HG02981 (cell line): Measurements from ENCODE around the gene POGZ.
A peak's percentile ranks its signal among the peaks of the same experiment; 100 is the strongest.
"Not testable (repeated sequence)": the region's sequence is repeated elsewhere in the genome, so short reads cannot be mapped to it uniquely, and the experiment has no call there.

Experiments
- ATAC-seq: cut with Tn5 transposase; IDR thresholded peaks from one replicate; pipeline ENCODE4 v1.9.1; 2021; ENCODE audit warnings: mild to moderate bottlenecking, moderate library complexity; ENCODE audit not compliant: unreplicated experiment

POGZ gene

DNA sequence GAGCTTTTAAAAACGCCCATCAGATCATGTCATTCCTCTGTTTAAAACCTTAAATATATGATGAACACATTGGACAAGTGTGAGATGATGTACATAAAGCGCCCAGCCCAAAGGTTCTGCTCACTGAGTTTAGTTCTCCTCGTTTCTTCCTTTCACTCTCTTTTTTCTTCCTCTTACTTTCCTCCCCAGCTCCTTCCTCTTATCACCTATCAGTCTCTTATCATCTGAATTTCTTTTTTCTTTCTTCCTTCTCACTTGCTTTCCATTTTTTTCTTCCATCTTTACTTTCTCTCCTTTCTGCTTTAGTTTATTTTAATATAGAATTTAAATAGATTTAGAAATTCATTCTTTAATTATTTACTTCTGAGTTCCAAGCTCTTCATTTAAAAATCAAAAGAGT is 17.8 kb upstream of the POGZ start:
- no peak for ATAC-seq

DNA sequence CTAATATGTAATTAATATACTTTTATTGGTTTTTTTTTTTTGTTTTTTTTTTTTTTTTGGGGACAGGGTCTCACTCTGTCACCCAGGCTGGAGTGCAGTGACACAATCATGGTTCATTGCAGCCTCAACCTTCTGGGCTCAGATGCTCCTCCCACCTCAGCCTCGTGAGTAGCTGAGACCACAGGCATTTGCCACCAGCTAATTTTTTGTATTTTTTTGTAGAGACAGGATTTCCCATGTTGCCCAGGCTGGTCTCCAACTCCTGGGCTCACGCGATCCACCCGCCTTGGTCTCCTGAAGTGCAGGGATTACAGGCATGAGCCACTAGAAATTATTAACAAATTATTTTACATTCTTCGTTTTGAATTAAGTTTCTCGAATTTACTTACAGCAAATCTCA is 16.8 kb upstream of the POGZ start:
- ATAC-seq = no peak

DNA sequence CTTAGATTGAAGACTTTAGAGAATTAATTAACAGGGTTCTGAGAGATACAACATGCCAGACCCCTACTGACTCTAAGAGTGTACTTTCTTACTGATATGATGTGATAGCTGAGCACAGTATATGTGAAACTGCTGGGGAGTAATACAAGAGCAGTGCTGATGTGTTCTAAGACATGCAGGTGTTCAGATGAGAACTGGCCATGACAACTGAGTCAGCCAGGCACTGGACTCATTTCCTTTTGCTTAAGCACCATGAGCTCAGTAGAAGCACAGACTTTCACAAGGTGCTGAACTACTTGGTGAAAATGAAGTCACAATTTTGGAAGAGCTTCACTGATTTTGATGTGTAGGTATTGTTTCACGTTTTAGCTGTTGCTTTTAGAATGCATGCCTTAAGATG is 15.9 kb upstream of the POGZ start:
- no peak for ATAC-seq

DNA sequence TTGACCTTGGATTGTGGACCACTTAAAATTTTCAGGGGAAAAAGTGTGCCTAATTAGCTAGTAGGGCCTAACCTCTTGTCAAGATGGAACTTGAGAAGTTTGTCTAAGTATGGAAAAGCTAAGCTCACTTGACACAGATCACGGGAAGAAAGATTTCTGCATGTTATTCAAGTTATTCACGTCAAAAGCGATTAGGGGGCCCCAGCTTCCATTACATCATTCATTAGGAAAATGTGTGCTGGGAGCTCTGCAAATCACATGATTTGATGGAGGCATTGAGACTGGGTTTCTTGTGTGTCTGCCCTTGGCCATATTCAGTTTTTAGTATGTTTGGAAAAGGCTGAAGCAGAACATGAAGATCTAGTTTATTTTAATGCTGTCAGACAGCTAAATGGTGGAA is 15.5 kb upstream of the POGZ start:
- no peak for ATAC-seq

DNA sequence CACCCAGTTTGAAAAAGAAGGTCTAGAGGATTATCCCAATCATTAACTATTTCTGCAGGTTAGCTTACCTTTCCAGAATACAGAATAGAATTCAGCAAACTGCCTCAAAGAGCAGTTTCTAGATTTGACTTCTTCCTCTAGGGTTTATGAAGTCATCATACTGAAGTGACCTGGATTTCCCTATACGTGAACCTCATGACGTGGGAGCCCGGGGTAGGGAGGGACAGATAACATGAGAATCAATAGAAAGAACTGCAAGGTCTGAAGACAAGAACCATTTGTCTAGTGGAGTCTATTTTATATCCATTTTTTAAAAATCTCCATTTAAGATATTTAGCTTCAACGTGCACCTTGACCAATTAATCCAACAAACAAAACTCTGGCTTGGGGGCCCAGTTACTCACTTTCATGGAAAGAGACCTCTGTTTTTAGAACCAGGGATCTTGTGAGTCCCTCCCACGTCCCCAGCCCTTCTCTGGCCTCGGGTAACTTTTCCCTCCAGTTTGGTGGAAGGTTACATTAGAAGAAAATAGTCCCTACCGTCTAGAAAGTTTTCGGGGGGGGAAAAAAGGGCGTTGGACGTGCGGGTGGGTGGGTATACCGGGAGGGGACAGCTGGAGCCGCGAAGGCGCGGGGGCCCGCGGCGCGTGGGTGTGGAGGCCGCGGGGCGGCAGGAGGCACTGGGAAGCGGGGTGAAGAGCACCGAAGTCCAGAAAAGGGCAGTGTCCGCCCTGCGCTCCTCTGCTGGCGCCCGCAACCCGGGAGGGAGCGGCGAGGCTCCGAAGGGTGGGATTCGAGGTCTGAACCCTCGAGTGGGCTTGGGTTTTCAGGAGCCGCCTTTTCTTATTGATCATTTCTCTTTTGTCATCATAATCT is 13.8 kb upstream of the POGZ start:
- no peak for ATAC-seq

DNA sequence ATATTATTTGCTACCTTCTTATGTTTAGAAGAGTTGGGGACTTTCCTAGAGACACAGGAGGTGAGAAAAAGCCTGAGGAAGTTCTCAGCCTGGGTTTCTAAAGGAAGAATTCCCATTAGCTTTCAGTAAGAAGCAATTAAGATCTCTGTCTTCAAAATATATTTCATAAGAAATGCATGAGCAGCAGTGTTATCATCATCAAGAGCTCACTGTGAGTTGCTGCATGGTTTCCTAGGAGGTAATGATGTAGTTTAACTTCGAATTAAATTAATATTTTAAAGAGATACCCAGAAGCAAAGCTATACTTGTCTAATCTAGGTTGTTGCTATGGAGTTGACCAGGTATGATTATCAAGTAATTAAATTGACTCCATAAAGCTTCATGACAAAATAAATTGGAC is 5.7 kb upstream of the POGZ start:
- ATAC-seq = no peak

DNA sequence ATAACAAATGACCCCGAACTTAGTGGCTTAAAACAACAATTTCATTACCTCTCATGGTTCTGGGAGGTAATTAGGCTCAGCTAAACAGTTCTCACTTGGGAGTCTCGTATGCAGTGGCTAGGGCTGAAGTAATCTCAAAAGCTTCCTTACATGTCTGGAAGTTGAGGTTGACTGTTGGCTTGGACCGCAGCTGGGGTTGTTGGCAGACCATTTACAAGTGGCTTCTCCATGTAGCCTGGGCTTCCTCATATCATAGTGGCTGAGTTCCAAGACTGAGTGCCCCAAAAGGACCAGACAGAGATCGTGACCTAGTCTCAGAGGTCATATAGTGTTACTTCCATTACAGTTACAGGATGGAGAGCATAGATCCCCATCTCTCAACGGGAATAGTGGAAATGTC is 2.4 kb upstream of the POGZ start:
- ATAC-seq = no peak

DNA sequence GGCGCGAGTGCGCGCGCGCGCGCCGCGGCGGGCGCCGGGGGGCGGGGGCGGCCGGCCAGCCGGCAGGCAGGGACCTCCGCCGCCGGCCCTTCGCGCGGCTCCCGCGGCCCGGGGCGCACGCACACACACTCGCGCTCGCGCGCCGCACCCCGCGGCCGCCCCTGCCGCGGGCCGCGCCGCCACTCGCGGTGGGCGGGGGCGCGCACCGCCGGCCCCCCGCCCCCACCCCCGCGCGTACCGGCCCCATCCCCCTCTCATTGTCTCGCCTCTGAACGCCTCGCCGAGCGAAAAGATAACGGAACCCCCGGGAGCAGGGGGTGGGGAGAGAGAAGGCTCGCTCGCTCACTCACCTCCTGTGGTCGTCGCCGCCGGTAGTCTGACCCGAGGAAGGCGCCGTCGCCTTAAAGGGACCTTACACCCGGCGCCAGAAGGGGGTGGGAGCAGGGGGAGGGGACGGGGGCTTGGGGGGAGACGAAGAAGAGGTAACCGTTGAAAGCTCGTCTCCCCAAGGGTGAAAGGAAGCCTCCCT is 428 bp downstream of the POGZ start:
- peak; percentile 27 for ATAC-seq

DNA sequence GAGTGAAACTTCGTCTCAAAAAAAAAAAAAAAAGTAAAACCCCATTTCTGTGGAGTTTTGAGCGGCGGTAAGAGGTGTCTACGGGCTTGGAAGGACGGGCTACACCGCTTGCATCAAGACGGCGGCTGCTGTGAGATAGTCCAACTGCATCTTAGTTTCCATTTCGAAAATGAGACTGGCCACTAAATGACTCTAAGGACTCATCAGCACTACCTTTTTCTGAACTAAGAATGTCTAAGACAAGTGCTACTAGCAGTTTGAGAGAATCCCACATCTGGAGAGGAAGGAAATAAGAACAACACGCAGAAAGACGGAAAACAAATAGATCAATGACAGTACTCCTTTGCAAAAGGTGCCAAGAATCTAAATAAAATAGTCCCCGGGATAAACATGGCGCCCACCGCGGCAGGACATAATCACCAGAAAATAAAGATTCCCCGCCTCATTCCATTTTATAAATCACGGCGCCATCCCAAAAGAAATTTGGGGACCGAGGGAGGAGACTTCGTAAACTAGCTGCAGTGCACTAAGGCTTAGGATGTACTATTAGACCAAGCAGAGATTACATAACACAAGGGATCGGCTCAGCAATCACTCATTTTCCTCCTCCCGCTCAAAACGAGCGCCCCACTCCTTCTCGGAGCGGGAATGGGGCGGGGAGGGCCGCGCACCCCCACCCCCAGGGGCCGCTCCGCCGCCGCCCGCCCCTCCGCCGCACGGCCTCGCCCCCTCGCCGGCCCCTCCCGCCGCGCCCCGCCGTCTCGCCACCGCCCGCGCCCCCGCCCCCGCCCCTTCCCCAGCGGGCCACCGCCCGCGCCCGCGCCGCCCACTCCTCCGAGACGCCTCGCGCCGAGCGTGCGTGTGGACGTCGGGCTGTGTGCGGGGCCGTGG is 1.1 kb downstream of the POGZ start:
- peak; percentile 39 for ATAC-seq

DNA sequence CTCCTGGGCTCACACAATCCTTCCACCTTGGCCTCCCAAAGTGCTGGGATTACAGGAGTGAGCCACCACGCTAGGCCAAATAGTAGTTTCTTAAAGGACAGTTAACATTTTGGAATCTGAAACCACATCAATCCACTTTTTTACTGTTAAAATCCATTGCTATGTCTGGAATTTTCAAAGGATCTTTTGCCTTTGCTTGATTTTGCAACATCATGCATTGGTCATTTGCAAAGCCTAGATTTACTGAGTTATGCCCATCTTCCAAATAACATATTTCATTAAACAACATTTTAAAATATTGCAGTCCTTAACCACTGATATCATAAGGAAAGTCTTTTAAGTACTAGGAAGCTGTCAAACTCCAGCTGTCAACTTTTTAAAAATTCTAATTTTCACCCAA is 3.3 kb downstream of the POGZ start:
- no peak for ATAC-seq

DNA sequence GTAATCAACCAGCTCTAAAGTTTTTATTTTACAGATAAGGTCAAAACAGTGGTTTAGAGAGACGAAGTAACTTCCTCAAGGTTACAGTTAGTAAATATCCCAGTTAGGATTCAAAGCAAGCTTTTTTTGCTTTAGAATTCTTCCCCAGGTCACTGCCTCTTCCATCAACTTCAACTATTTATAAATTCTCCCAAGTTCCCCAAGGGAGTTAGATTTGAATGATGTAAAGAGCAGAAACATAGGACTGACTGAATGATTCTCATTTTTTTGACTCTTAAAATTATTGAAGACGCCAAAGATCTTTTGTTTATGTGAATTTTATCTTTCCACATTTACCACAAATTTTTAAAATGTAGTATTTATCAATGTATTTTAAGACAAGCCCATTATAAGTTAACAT is 4.1 kb downstream of the POGZ start:
- no peak for ATAC-seq

DNA sequence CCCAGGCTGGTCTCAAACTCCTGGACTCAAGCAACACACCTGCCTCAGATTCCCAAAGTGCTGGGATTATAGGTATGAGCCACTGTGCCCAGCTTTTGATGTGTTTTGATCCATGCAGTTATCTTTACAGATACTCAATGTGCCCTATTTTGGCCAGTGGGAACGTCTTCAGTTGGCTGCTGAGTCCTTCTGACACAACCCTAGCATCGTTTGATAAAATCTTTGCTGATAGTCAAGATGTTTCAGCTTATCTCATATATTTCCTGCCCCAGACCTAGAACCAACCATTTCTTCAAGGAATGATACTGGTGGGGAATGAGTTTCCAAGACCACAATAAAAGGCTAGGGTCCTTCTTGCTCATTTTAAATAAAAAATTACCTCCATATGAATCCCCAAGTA is 11.6 kb downstream of the POGZ start:
- no peak for ATAC-seq

DNA sequence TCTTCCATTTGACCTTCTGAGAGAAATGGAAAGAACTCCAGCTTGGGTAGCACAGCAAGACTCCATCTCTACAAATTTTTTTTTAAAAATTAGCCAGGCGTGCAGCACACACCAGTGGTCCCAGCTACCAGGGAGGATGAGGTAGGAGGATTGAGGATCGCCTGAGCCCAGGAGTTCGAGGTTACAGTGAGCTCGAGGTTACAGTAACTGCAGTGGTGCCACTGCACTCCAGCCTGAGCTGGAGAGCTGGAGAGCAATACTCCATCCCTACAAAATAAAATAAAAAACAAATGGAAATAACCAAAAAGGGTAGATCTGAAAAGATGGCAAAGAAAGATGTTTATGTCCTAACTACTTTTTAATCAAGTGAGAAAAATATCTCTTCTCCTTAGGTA is 14.5 kb downstream of the POGZ start:
- no peak for ATAC-seq

DNA sequence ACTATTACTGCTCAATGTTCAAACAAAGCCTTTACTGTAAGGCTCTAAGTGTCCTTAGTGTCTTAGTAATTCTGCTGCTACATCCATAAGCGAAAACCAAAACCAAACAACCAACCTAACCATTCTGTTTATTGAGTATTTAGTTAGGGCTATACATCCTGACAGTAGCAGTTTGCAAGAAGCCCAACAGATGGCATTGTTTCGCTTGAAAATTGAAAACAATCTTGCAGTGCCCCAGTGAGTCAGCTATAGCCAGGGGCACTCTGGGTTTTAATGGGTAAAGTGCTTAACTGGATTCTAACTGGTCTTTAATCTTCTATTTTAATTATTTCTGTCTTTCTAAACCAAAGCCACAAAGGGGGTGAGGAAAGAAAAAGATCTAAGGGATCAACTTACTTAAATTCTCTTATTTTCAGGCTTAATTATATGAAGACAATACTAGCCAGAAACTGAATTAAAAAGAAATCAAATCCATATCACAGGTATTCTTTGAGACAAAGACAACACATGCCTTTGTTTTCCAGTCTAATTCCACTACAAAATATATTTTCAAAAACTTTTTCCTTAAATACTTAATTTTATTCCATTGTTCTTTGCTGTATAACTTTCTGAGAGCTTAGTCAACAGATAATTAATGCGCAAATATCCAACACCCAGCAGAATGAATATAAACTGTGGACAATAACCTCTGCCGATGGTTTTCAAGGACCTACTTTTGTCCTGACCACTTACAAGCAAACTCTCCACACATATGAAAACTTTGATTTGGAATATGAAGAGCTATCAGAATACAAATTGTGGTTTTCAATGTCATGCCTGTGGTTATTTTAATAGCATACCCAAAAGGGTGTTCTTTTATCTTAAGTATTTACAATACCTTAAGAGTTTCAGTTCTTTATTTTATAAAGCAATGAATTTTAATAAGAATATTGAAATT is 15.2 kb downstream of the POGZ start:
- ATAC-seq = peak; percentile 59

DNA sequence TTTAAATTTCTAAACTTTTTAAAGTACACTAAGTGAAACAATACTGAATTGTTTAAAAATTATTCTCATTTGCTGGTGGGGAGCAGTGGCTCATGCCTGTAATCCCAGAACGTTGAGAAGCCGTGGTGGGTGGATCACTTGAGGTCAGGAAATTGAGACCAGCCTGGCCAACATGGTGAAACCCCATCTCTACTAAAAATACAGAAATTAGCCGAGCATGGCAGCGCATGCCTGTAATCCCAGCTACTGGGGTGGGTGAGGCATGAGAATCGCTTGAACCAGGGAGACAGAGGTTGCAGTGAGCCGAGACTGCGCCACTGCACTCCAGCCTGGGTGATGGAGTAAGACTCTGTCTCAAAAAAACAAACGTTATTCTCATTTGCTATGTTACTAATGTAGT is 21.9 kb downstream of the POGZ start:
- ATAC-seq = not testable (repeated sequence)

DNA sequence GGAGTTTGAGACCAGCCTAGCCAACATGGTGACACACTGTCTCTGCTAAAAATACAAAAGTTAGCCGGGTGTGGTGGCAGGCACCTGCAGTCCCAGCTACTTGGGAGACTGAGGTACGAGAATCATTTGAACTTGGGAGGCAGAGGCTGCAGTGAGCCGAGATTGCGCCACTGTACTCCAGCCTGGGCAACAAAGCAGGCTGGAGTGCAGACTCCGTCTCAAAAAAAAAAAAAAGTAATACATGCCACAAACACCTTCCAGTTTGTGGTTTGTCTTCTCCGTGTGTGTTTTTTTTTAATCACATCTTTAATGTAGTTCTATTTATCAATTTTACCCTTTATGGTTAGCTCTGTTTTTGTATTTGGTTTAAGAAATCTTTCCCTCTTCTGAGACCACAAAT is 22.3 kb downstream of the POGZ start:
- no peak for ATAC-seq

DNA sequence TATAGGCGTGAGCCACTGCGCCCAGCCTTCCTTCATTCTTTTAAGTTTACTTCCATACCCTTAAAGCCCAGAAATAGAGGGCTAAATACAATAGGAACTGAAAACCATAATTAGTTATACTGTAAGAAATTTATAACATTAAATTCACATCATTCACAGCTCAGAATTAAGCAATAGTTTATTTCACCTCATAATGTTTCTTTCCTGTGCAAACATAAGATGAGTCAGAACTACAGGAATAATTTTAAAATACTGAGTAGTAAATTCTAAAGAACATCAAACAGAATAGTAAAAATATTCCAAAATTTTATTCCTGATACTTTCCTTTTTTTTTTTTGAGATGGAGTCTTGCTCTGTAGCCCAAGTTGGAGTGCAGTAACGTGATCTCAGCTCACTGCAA is 24.1 kb downstream of the POGZ start:
- no peak for ATAC-seq

DNA sequence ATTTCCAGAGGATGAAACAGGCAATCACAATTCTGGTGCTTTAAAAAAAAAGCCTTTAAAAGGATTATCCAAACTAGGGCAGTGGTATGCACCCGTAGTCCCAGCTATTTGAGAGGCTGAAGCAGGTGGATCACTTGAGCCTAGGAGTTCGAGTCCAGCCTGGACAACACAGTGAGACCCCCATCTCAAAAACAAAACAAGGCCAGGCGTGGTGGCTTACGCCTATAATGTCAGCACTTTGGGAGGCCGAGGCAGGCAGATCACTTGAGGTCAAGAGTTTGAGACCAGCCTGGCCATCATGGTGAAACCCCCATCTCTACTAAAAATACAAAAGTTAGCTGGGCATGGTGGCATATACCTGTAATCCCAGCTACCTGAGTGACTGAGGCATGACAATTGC is 25.5 kb downstream of the POGZ start:
- ATAC-seq = not testable (repeated sequence)

DNA sequence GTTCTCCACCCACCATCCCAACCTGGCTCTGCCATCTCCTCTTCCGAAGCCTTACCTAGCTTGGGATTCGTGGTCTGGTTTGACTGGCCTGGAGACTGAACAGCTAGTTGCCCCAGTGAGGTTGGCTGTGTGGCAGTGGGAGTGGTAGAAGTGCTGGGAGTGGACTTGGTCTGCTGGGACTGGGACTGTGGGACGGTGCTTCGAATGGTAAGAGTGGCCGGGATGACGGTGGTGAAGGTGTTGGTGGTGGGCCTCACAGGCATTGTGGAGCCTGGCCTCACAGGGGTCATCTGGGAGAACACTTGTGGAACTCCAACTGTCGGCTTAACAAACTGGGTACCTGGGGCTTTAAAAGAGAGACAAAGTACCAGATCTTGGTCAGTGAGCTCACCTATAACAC is 31.2 kb downstream of the POGZ start:
- no peak for ATAC-seq

DNA sequence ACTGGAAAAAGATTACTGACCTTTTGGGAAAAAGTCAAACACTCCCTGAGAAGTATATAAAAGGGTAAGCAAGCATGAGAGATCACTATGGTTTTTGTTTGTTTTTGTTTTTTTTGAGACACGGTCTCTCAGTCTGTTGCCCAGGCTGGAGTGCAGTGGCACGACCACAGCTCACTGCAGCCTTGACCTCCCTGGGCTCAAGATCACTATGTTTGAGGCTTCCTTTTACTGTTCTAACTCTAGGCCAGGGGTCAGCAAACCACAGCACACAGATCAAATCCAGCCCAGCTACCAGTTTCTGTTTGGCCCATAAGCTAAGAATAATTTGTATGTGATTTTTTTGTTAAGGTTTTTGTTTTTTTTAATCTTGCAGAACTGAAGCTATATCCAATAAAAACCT is 34.2 kb downstream of the POGZ start:
- no peak for ATAC-seq

DNA sequence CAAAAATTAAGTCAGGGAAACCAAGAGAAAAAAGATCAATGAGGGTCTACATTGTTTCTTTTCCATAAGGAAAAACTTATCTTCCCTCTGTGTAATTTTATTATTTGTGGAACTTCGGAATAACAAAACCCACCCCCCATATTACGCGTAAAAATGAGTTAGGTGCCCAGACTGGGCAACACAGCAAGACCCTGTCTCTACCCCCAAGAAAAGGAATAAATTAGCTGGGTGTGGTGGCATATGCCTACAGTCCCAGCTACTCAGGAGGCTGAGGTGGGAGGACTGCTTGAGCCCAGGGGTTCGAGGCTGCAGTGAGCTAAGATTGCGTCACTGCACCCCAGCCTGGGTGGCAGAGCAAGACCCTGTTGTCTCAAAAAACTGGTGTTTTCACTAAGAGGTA is 39.5 kb downstream of the POGZ start:
- no peak for ATAC-seq
